OCI-LY7 (cell line): ENCODE measurements around the gene TBXA2R.

Source experiments
- CTCF ChIP-seq: fragments of 200-600 bp; sonication (generic); conservative IDR thresholded peaks from 2 replicates; pipeline ENCODE4 v1.5.1; 2014; ENCODE audit warnings: mild to moderate bottlenecking, antibody characterized with exemption, low read length, moderate library complexity, mixed read lengths
- EZH2phosphoT487 ChIP-seq: fragments of 200-600 bp; sonication (generic); IDR thresholded peaks from 2 replicates; pipeline ENCODE4 v1.6.1; 2018; ENCODE audit warnings: low read depth, borderline replicate concordance, mild to moderate bottlenecking, mixed run types, antibody characterized with exemption, low read length, moderate library complexity, mixed read lengths

DNA sequence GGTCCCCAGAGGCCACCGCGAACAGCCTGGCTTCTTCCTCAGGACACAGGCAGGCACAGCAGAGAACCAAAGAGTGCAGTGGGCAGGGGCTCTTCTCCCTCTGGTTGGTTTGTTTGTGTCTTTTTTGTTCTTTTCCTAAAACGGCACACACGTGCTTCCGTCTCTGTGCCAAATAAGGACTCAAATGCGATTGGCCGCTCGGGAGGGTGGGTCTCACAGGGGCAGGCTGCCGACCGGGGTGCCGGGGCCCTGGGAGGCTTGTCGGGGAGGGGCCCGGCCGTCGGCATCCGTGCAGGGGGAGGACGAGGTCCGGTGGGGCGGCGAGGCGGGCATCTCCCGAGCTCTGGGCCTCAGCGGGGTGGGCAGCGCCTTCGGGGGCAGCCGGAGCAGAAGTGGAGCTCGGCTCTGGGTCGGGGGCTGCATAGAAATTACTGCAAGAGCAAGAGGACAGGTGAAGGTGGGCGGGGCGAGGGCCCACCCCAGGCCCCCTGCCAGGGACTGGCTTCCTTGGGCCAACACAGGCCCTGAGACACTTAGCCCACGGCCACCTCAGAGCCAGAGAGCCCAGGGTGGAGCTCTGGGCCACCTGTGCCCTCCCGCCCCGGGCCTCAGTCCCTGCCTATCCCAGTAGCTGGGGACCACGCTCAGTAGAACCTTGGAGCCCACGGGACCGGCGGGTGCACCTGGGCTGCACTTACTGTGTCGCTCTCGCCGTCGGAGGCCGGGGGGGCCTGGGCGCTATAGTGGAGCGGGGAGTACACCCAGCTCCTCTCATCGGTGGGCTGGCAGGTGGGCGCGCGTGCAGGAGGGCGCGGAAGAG, 26.3 kb upstream of the TBXA2R start:
- TF ChIP-seq CTCF (no peak), EZH2phosphoT487 (no peak)
